Measurements from ENCODE around the gene INPP5E. TPM values are rescaled to one million over a fixed set of nuclear protein-coding genes. Genes with fewer than 3 reads are reported as not detected.

Gene INPP5E
- total RNA-seq, 1 experiment from 2014 or later = 10.7 TPM

GRCh38 chr9:136462664-136463063 lies 23.0 kb upstream of the INPP5E start:
- Histone ChIP-seq H3K36me3 (ENCODE audit: low read depth, low read length) (peaks cover 26% of the 10 kb centered on the region), H3K9me2 (replicated peaks; ENCODE audit: low read length) (no peaks in the 10 kb centered on the region), H4K20me1 (ENCODE audit: low read length) (no peaks in the 10 kb centered on the region), H3K9ac (ENCODE audit: low read length) (no peak overlapping the region), H3F3A (ENCODE audit: low read length, unreplicated experiment) (no peaks in the 10 kb centered on the region), H3K4me1 (ENCODE audit: insufficient read depth, low read length) (no peaks in the 10 kb centered on the region), H3K4me3 (ENCODE audit: low read length) (no peak overlapping the region), H3K27me3 (ENCODE audit: low read length) (no peaks in the 10 kb centered on the region), H3K4me2 (ENCODE audit: low read length) (no peak overlapping the region), H3K27ac (ENCODE audit: low read length) (no peak overlapping the region), H3K79me2 (ENCODE audit: low read length) (no peaks in the 10 kb centered on the region), H2AFZ (ENCODE audit: low read length) (no peak overlapping the region), H3K9me3 (ENCODE audit: low read length) (no peaks in the 10 kb centered on the region)
- CTCF ChIA-PET = no interaction called here
- no peak for ATAC-seq
- intact Hi-C loops (cut with micrococcal nuclease) = no loop called here
- no peak for DNase-seq
- POLR2A ChIA-PET (ENCODE audit: unreplicated experiment) = no interaction called here
- BruUV-seq (replicated peaks) = no TSS peak
- TF ChIP-seq EZH2 (IDR thresholded peaks at IDR 0.05; ENCODE audit: low read length, unreplicated experiment) = no peak
- no peak for TF ChIP-seq EZH2phosphoT487 (IDR thresholded peaks at IDR 0.05; ENCODE audit: borderline replicate concordance, low read length)
- no peak for TF ChIP-seq CTCF (conservative IDR thresholded peaks at IDR 0.05; ENCODE audit: low read depth, low read length)

DNA sequence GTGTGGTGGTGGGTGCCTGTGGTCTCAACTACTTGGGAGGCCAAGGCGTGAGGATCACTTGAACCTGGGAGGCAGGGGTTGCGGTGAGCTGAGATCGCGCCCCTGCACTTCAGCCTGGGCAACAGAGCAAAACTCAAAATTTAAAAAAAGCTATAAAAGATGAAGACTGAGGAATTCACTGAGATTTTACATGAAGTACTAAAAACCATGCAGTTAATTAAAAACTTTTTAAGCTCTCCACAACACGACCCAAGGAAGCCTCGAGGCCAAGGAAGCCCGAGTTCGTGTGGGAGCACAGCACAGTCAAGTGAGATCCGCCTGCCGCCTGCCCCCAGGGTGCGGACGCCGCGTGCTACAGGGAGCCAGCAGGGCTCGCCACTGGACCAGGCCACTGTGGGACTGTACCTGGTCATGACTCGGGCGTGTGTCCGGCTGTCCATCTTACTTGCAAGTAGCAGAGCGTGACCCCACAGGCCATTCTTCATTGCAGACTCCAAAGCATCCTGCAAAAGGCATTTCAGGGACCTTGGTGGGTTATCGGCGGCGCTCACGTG lies 21.2 kb upstream of the INPP5E start:
- ATAC-seq (no peak), DNase-seq (no peak)
- Histone ChIP-seq H3K36me3 (ENCODE audit: low read depth, low read length) (peaks cover 23% of the 10 kb centered on the region), H3K9me3 (ENCODE audit: low read length) (no peaks in the 10 kb centered on the region), H3K4me3 (ENCODE audit: low read length) (no peak overlapping the region), H4K20me1 (ENCODE audit: low read length) (no peaks in the 10 kb centered on the region), H3K27ac (ENCODE audit: low read length) (no peak overlapping the region), H3F3A (ENCODE audit: low read length, unreplicated experiment) (no peaks in the 10 kb centered on the region), H2AFZ (ENCODE audit: low read length) (no peak overlapping the region), H3K9me2 (replicated peaks; ENCODE audit: low read length) (no peaks in the 10 kb centered on the region), H3K4me2 (ENCODE audit: low read length) (no peak overlapping the region), H3K9ac (ENCODE audit: low read length) (no peak overlapping the region), H3K4me1 (ENCODE audit: insufficient read depth, low read length) (no peaks in the 10 kb centered on the region), H3K79me2 (ENCODE audit: low read length) (no peaks in the 10 kb centered on the region), H3K27me3 (ENCODE audit: low read length) (no peaks in the 10 kb centered on the region)
- ChIA-PET POLR2A (ENCODE audit: unreplicated experiment) (no interaction called here), CTCF (no interaction called here)
- intact Hi-C loops (cut with micrococcal nuclease) = no loop called here
- BruUV-seq (replicated peaks) = no TSS peak
- no peak for TF ChIP-seq EZH2phosphoT487 (IDR thresholded peaks at IDR 0.05; ENCODE audit: borderline replicate concordance, low read length)
- no peak for TF ChIP-seq CTCF (conservative IDR thresholded peaks at IDR 0.05; ENCODE audit: low read depth, low read length)
- TF ChIP-seq EZH2 (IDR thresholded peaks at IDR 0.05; ENCODE audit: low read length, unreplicated experiment) = no peak

GRCh38 chr9:136459425-136459824 lies 19.8 kb upstream of the INPP5E start:
- H3K4me1 ChIP-seq (ENCODE audit: insufficient read depth, low read length) = no peaks in the 10 kb centered on the region
- no peaks in the 10 kb centered on the region for H3K9me2 ChIP-seq (replicated peaks; ENCODE audit: low read length)
- H3K4me2 ChIP-seq (ENCODE audit: low read length) = no peak overlapping the region
- H3K36me3 ChIP-seq (ENCODE audit: low read depth, low read length) = peaks cover 21% of the 10 kb centered on the region
- H3K9me3 ChIP-seq (ENCODE audit: low read length) = no peaks in the 10 kb centered on the region
- POLR2A ChIA-PET (ENCODE audit: unreplicated experiment) = no interaction called here
- no peaks in the 10 kb centered on the region for H4K20me1 ChIP-seq (ENCODE audit: low read length)
- TF ChIP-seq EZH2 (IDR thresholded peaks at IDR 0.05; ENCODE audit: low read length, unreplicated experiment) (no peak), EZH2phosphoT487 (IDR thresholded peaks at IDR 0.05; ENCODE audit: borderline replicate concordance, low read length) (no peak), CTCF (conservative IDR thresholded peaks at IDR 0.05; ENCODE audit: low read depth, low read length) (no peak)
- H3K4me3 ChIP-seq (ENCODE audit: low read length) = no peak overlapping the region
- intact Hi-C loops (cut with micrococcal nuclease) = no loop called here
- H3K27me3 ChIP-seq (ENCODE audit: low read length) = no peaks in the 10 kb centered on the region
- ATAC-seq (no peak), DNase-seq (no peak)
- no peak overlapping the region for H3K9ac ChIP-seq (ENCODE audit: low read length)
- CTCF ChIA-PET = no interaction called here
- no peak overlapping the region for H3K27ac ChIP-seq (ENCODE audit: low read length)
- H2AFZ ChIP-seq (ENCODE audit: low read length) = no peak overlapping the region
- no TSS peak for BruUV-seq (replicated peaks)
- H3K79me2 ChIP-seq (ENCODE audit: low read length) = no peaks in the 10 kb centered on the region
- no peaks in the 10 kb centered on the region for H3F3A ChIP-seq (ENCODE audit: low read length, unreplicated experiment)

Data from PC-3 (cell line).